Heart left ventricle (tissue), 16 donors: Measurements from ENCODE around the gene CENPA. TPM values are rescaled to one million over a fixed set of nuclear protein-coding genes. Genes with fewer than 3 reads are reported as not detected.

Experiments
- ATAC-seq, 4 donors: fragments of 200-7000 bp; cut with Tn5 transposase; one replicate each; pipeline ENCODE4 v1.9.1; 2020 to 2022; ENCODE audit warnings: moderate library complexity in 4 of 4, mild to moderate bottlenecking in 3 of 4, moderate number of reproducible peaks in 1 of 4
- DNase-seq, 5 donors: peaks; one replicate each; pipeline ENCODE4 v3.0.0-alpha.2; 2020
- H3K27ac ChIP-seq, 12 donors: fragments of 200-600 bp; sonication (generic) in 4 of 12; one replicate each; pipeline versions ENCODE4 v1.5.0 to v1.8.0; 2016 to 2022; ENCODE audit warnings: mild to moderate bottlenecking in 2 of 12
- H3K27me3 ChIP-seq, 9 donors: fragments of 200-600 bp; sonication (generic) in 2 of 9; one replicate each; pipeline versions ENCODE4 v1.5.1 to v1.8.0; 2016 to 2022; ENCODE audit warnings: mild to moderate bottlenecking in 3 of 9
- H3K36me3 ChIP-seq, 9 donors: fragments of 200-600 bp; sonication (generic) in 2 of 9; one replicate each; pipeline versions ENCODE4 v1.5.0 to v1.8.0; 2018 to 2022; ENCODE audit warnings: mild to moderate bottlenecking in 2 of 9
- H3K4me1 ChIP-seq, 12 donors: fragments of 200-600 bp; sonication (generic) in 4 of 12; one replicate each; pipeline versions ENCODE4 v1.5.0 to v1.8.0; 2016 to 2022; ENCODE audit warnings: mild to moderate bottlenecking in 3 of 12
- H3K4me3 ChIP-seq, 12 donors: fragments of 200-600 bp; sonication (generic) in 4 of 12; one replicate each; pipeline versions ENCODE4 v1.5.0 to v1.8.0; 2017 to 2022; ENCODE audit warnings: mild to moderate bottlenecking in 9 of 12, moderate library complexity in 4 of 12
- H3K9me3 ChIP-seq, 12 donors: fragments of 200-600 bp; sonication (generic) in 4 of 12; one replicate each; pipeline versions ENCODE4 v1.5.0 to v1.8.0; 2016 to 2022; ENCODE audit warnings: mild to moderate bottlenecking in 1 of 12
- CTCF ChIP-seq, 12 donors: fragments of 200-600 bp; sonication (generic) in 4 of 12; IDR thresholded peaks; one replicate each; pipeline versions ENCODE4 v1.5.0 to v1.8.0; 2018 to 2022; ENCODE audit warnings: antibody characterized with exemption in 12 of 12, mild to moderate bottlenecking in 5 of 12
- POLR2A ChIP-seq, 2 donors: fragments of 450-650 bp; IDR thresholded peaks; one replicate each; pipeline ENCODE4 v1.6.1; 2017; ENCODE audit warnings: antibody characterized with exemption in 2 of 2, mild to moderate bottlenecking in 2 of 2, moderate library complexity in 2 of 2
- WGBS, 4 donors: extraction: QIAGEN DNeasy Blood & Tissue Kit in 2 of 4; methylation state at CpG; one replicate each; pipeline versions ENCODE4 v1.1.5 to v1.1.7; 2013 to 2018; 5-methylcytosine and 5-hydroxymethylcytosine counted together
- intact Hi-C, 10 donors: fragments of 100-400 bp; cut with DNase I; formaldehyde crosslinking; loops; one replicate each; pipeline versions ENCODE4 v1.11.1 to v1.14.2; 2022
- polyA plus RNA-seq, 2 donors: library from polyadenylated mRNA; stranded (reverse); fragments of 200-250 nt; gene quantifications; one replicate each; pipeline ENCODE4 v1.2.3, GENCODE V29; 2013
- total RNA-seq, 9 donors: library from RNA; depleted of rRNA in 2 of 9; stranded (reverse); fragments of >200 nt in 2 of 9; fragmentation: NEBNext Ultra II Directional in 3 of 9; extraction: Animal tissue kit (Norgen Biotek cat#: 25700) in 3 of 9; gene quantifications; one replicate each; pipeline versions ENCODE4 v1.1.0 to v1.2.4, GENCODE V29; 2016 to 2023
- donor health status: ischemic (EF 13 %, LVEDD 7.1; RV severe dilation, severe dysfunction).
- donor health status: healthy with polysubstance abuse.
- donor health status: DM: no; HTN: yes; CAD: no.
- donor health status: DM: no; HTN: no; CAD: no.
- donor health status: ischemic (EF 25% LVEDD 6.9; RV normal size, moderate dysfunction).
- donor health status: ischemic (EF 25% LVEDD 5.7; RV mildly dilated, moderate dysfunction).
- donor health status: healthy.
- donor health status: DM: yes; HTN: yes; CAD: no.
- donor health status: ischemic (EF 35%, LVEDD 5.7; RV mildly dilated, moderate dysfunction).
- donor health status: nonischemic (EF 11% LVEDD 7.7; RV severe dilation, severe dysfunction).
- donor health status: DM: yes; HTN: yes; CAD: no.
- donor health status: PGD.
- donor health status: ischemic (EF 29% LVEDD 5.4; RV normal size, mild dysfunction).
- donor health status: nonischemic (EF 23%, LVEDD 6.1; RV moderate dilation, normal function).

CENPA gene
- total and polyA plus RNA-seq, 11 donors: 0.25 to 26.8 (median 3.2) TPM; not detected in 1

- Histone ChIP-seq H3K4me1 (peaks cover 21 to 84% (median 57%) of the 10 kb centered on the region in 12 donors), H3K4me3 (no peak overlapping the region), H3K27ac (peak overlapping the region in 4 of 12 donors; percentile 14 to 91 (median 18)), H3K36me3 (peaks cover 0 to 13% (median 0%) of the 10 kb centered on the region in 9 donors), H3K9me3 (no peaks in the 10 kb centered on the region), H3K27me3 (no peaks in the 10 kb centered on the region)
- WGBS, 4 donors: 77 to 82% (median 78%) methylated on average over 4 to 5 of the region's 5 CpGs
- ATAC-seq (no peak), DNase-seq (no peak)
- intact Hi-C loops: no loop called here
- TF ChIP-seq CTCF (IDR thresholded peaks at IDR 0.05) (no peak), POLR2A (IDR thresholded peaks at IDR 0.05) (no peak)
Observed at GRCh38 chr2:26767129-26767528, 18.7 kb upstream of the CENPA start.

GRCh38 chr2:26767894-26768487 lies 17.9 kb upstream of the CENPA start:
- no peak for ATAC-seq
- intact Hi-C loops: no loop called here
- peak overlapping the region in 3 of 12 donors; percentile 86 to 91 (median 86) for H3K27ac ChIP-seq
- H3K4me3 ChIP-seq: no peak overlapping the region
- TF ChIP-seq POLR2A (IDR thresholded peaks at IDR 0.05) (no peak), CTCF (IDR thresholded peaks at IDR 0.05) (no peak)
- WGBS, 4 donors: 94 to 97% (median 96%) methylated on average over 5 of the region's 5 CpGs
- no peaks in the 10 kb centered on the region for H3K9me3 ChIP-seq
- H3K27me3 ChIP-seq: no peaks in the 10 kb centered on the region
- peaks cover 0 to 13% (median 0%) of the 10 kb centered on the region in 9 donors for H3K36me3 ChIP-seq
- DNase-seq: no peak
- peaks cover 23 to 92% (median 65%) of the 10 kb centered on the region in 12 donors for H3K4me1 ChIP-seq

GRCh38 chr2:26768759-26769088 lies 17.1 kb upstream of the CENPA start:
- TF ChIP-seq CTCF (IDR thresholded peaks at IDR 0.05) (no peak), POLR2A (IDR thresholded peaks at IDR 0.05) (no peak)
- H3K27ac ChIP-seq: peak overlapping the region; percentile 17 to 91 (median 72)
- no peaks in the 10 kb centered on the region for H3K9me3 ChIP-seq
- H3K4me1 ChIP-seq: peaks cover 23 to 91% (median 64%) of the 10 kb centered on the region in 12 donors
- 91 to 100% (median 97%) methylated on average over 3 of the region's 3 CpGs for WGBS, 4 donors
- DNase-seq (no peak), ATAC-seq (no peak)
- no peak overlapping the region for H3K4me3 ChIP-seq
- no peaks in the 10 kb centered on the region for H3K27me3 ChIP-seq
- intact Hi-C loops: no loop called here
- peaks cover 0 to 14% (median 0%) of the 10 kb centered on the region in 9 donors for H3K36me3 ChIP-seq

- intact Hi-C loops: no loop called here
- no peak overlapping the region for H3K4me3 ChIP-seq
- H3K27me3 ChIP-seq: no peaks in the 10 kb centered on the region
- H3K9me3 ChIP-seq: no peaks in the 10 kb centered on the region
- peak in 3 of 4 donors; percentile 23 to 61 (median 48) for ATAC-seq
- TF ChIP-seq POLR2A (IDR thresholded peaks at IDR 0.05) (peak in 1 of 2 donors; percentile 30), CTCF (IDR thresholded peaks at IDR 0.05) (no peak)
- DNase-seq: peak; percentile 73 to 88 (median 79)
- H3K4me1 ChIP-seq: peaks cover 23 to 94% (median 66%) of the 10 kb centered on the region in 12 donors
- WGBS, 4 donors: 56 to 68% (median 62%) methylated on average over 14 of the region's 14 CpGs
- peaks cover 0 to 19% (median 2%) of the 10 kb centered on the region in 9 donors for H3K36me3 ChIP-seq
- peak overlapping the region; percentile 17 to 91 (median 72) for H3K27ac ChIP-seq
Observed at GRCh38 chr2:26769089-26769761, 16.6 kb upstream of the CENPA start.
